ENCODE results near the gene MRPL18. TPM values are rescaled to one million over a fixed set of nuclear protein-coding genes. Genes with fewer than 3 reads are reported as not detected.
A peak's percentile ranks its signal among the peaks of the same experiment; 100 is the strongest.
"Not testable (repeated sequence)": the region's sequence is repeated elsewhere in the genome, so short reads cannot be mapped to it uniquely, and the experiment has no call there.

MRPL18 gene
- total and polyA plus RNA-seq, 9 of the 15 experiments (the other 6 are each of a cell fraction or from before 2014, with no cell fraction given), result 149 to 456 (median 196) TPM

DNA sequence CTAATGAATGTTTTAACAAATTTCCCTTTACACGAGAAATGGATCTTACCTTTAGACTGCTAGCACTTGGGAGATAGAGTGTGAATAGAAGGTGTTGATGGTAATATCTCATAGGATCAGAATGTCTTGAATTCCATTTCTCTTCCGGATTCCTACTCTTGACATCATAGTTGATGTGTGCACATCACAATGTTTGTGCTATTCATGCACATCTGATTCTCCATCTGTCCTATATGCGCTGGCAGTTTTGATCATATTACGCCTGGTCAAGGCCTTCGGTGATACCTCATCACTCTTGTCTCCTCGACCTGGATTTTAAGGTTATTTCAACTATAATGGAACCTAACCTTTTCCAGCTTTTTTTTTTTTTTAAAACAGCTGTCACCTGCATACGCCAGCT lies 45.2 kb upstream of the MRPL18 start (continued):
- TF ChIP-seq SRSF1 (IDR thresholded peaks at IDR 0.05; ENCODE audit: low read depth, low read length), result no peak
- TF ChIP-seq RUNX1 (IDR thresholded peaks at IDR 0.05; ENCODE audit: low read depth), result no peak
- no peak for TF ChIP-seq HDAC6 (IDR thresholded peaks at IDR 0.05; ENCODE audit: low read depth, low read length)
- no peak for TF ChIP-seq RBM14 (IDR thresholded peaks at IDR 0.05; ENCODE audit: borderline replicate concordance, insufficient read depth, low read depth, low read length)

DNA sequence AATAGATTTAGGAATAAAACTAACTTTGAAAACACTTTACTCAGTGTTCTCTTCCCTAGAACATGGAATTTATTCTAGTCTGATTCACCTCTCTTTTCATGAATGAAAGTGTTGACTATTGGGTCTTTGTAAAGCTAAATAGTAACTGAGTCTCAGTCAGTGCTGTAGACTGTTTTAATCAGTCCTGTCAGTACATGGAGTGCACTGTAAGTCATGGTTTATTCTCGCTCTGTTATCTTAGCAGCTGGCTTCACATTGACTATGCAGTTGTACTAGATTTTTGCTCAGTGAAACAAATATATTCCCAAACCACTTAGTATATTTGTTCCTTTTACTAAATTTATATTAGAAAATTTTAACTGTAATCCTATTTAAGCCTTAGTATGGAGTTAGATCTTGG lies 43.5 kb upstream of the MRPL18 start:
- BruUV-seq (replicated peaks), result no TSS peak
- Histone ChIP-seq H3K9me1 (ENCODE audit: control insufficient read depth, insufficient read depth, low read length) (peaks cover under 1% of the 10 kb centered on the region), H3K27me3 (ENCODE audit: control insufficient read depth in 2 of 2, insufficient read depth in 2 of 2, low read length in 2 of 2) (no peaks in the 10 kb centered on the region), H4K20me1 (replicated peaks; ENCODE audit: control insufficient read depth, insufficient read depth, low read length) (no peaks in the 10 kb centered on the region), H3K79me2 (ENCODE audit: control insufficient read depth, insufficient read depth, low read length) (peaks cover 29% of the 10 kb centered on the region), H3K27ac (ENCODE audit: extremely low read depth, low read depth, low read length) (no peak overlapping the region), H3K9ac (ENCODE audit: insufficient read depth in 1 of 2, low read depth in 2 of 2, low read length in 2 of 2) (no peak overlapping the region), H3K36me3 (ENCODE audit: control insufficient read depth, insufficient read depth, low read length) (peaks cover 99% of the 10 kb centered on the region), H3K4me2 (ENCODE audit: insufficient read depth, low read length) (no peak overlapping the region), H2AFZ (ENCODE audit: low read depth, low read length) (no peak overlapping the region), H3K9me3 (replicated peaks; ENCODE audit: control insufficient read depth, insufficient read depth, low read depth, low read length) (no peaks in the 10 kb centered on the region), H3K4me1 (replicated peaks in 1 of 2; ENCODE audit: control insufficient read depth in 2 of 2, insufficient read depth in 2 of 2, low read length in 2 of 2) (no peaks in the 10 kb centered on the region), H3K4me3 (no peak overlapping the region)
- CTCF ChIA-PET (ENCODE audit: low intra/inter-chr PET ratio), result no interaction called here
- ATAC-seq (no peak), DNase-seq (ENCODE audit: extremely low read depth in 1 of 4, low spot score in 3 of 4) (no peak), FAIRE-seq (no peak)
- POLR2A ChIA-PET, result interaction anchor here (0.6 to 2.3 kb wide), 6 partner anchors 8 to 40 kb away, joined by 3 to 7 read pairs (median 3); no protein-coding TSS in a partner anchor
- WGBS (ENCODE audit: insufficient coverage, low coverage, missing lambda C conversion rate), result 100% methylated on average over 1 of the region's 1 CpG
- in situ Hi-C loops (cut with MboI) (no loop called here), intact Hi-C loops (cut with micrococcal nuclease) (no loop called here)
- no peak for TF ChIP-seq SMAD4 (CRISPR knock-in tag; conservative IDR thresholded peaks at IDR 0.05)
- TF ChIP-seq, protein P1, sequence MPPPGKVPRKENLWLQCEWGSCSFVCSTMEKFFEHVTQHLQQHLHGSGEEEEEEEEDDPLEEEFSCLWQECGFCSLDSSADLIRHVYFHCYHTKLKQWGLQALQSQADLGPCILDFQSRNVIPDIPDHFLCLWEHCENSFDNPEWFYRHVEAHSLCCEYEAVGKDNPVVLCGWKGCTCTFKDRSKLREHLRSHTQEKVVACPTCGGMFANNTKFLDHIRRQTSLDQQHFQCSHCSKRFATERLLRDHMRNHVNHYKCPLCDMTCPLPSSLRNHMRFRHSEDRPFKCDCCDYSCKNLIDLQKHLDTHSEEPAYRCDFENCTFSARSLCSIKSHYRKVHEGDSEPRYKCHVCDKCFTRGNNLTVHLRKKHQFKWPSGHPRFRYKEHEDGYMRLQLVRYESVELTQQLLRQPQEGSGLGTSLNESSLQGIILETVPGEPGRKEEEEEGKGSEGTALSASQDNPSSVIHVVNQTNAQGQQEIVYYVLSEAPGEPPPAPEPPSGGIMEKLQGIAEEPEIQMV (tag; conservative IDR thresholded peaks at IDR 0.05; ENCODE audit: low read depth), result no peak
- TF ChIP-seq ZNF79 (CRISPR knock-in tag; IDR thresholded peaks at IDR 0.05; ENCODE audit: low read depth), result no peak
- TF ChIP-seq MTA1 (IDR thresholded peaks at IDR 0.05; ENCODE audit: borderline replicate concordance), result no peak
- TF ChIP-seq DIDO1 (tag; IDR thresholded peaks at IDR 0.05; ENCODE audit: low read depth), result no peak
- no peak for TF ChIP-seq MEF2A (IDR thresholded peaks at IDR 0.05; ENCODE audit: control insufficient read depth, low read depth, low read length)
- TF ChIP-seq, protein P2, sequence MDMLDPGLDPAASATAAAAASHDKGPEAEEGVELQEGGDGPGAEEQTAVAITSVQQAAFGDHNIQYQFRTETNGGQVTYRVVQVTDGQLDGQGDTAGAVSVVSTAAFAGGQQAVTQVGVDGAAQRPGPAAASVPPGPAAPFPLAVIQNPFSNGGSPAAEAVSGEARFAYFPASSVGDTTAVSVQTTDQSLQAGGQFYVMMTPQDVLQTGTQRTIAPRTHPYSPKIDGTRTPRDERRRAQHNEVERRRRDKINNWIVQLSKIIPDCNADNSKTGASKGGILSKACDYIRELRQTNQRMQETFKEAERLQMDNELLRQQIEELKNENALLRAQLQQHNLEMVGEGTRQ (CRISPR knock-in tag; IDR thresholded peaks at IDR 0.05), result no peak
- TF ChIP-seq SPI1 (IDR thresholded peaks at IDR 0.05; ENCODE audit: borderline replicate concordance, low read depth, low read length), result no peak
- TF ChIP-seq HLTF (IDR thresholded peaks at IDR 0.05), result no peak
- no peak for TF ChIP-seq KLF6 (CRISPR knock-in tag; IDR thresholded peaks at IDR 0.05; ENCODE audit: borderline replicate concordance)
- no peak for TF ChIP-seq BCOR (IDR thresholded peaks at IDR 0.05)

DNA sequence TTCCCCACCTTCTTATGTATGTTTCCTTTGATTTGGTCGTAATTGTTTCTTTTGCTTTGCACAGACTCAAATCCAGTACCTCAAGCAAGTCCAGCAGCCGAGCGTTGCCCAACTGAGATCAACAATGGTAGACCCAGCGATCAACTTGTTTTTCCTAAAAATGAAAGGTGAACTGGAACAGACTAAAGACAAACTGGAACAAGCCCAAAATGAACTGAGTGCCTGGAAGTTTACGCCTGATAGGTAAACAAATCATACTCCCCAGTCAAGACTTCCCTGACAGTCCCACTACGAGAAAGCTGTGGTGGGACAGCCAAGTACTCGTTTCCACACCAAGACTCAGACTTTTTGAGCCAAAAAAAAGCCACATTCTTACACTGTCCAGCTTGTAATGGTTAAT lies 42.1 kb upstream of the MRPL18 start:
- in situ Hi-C loops (cut with MboI); DNase-seq (ENCODE audit: extremely low read depth in 1 of 4, low spot score in 3 of 4); H2AFZ ChIP-seq (ENCODE audit: low read depth, low read length); H3K9ac ChIP-seq (ENCODE audit: insufficient read depth in 1 of 2, low read depth in 2 of 2, low read length in 2 of 2); intact Hi-C loops (cut with micrococcal nuclease); H3K9me3 ChIP-seq (replicated peaks; ENCODE audit: control insufficient read depth, insufficient read depth, low read depth, low read length); FAIRE-seq; H4K20me1 ChIP-seq (replicated peaks; ENCODE audit: control insufficient read depth, insufficient read depth, low read length); H3K27me3 ChIP-seq (ENCODE audit: control insufficient read depth in 2 of 2, insufficient read depth in 2 of 2, low read length in 2 of 2); POLR2A ChIA-PET; H3K4me1 ChIP-seq (replicated peaks in 1 of 2; ENCODE audit: control insufficient read depth in 2 of 2, insufficient read depth in 2 of 2, low read length in 2 of 2); H3K4me2 ChIP-seq (ENCODE audit: insufficient read depth, low read length); CTCF ChIA-PET (ENCODE audit: low intra/inter-chr PET ratio); H3K27ac ChIP-seq (ENCODE audit: extremely low read depth, low read depth, low read length); H3K4me3 ChIP-seq; H3K9me1 ChIP-seq (ENCODE audit: control insufficient read depth, insufficient read depth, low read length); ATAC-seq: not testable (repeated sequence)
- TSS peak; percentile 3 for BruUV-seq (replicated peaks)
- WGBS (ENCODE audit: insufficient coverage, low coverage, missing lambda C conversion rate), result 95% methylated on average over 6 of the region's 7 CpGs
- Histone ChIP-seq H3K79me2 (ENCODE audit: control insufficient read depth, insufficient read depth, low read length) (peaks cover 21% of the 10 kb centered on the region; the same call in 2 of the 3 replicates), H3K36me3 (ENCODE audit: control insufficient read depth, insufficient read depth, low read length) (peaks cover 99% of the 10 kb centered on the region)

Data from K562 (cell line).